HepG2 (cell line): ENCODE data around the gene CEBPE. TPM values are rescaled to one million over a fixed set of nuclear protein-coding genes. Genes with fewer than 3 reads are reported as not detected.

Source experiments
- ATAC-seq: fragments of 200-7000 bp; cut with Tn5 transposase; 3 replicates; pipeline ENCODE4 v1.9.1; 2020; ENCODE audit warnings: mild to moderate bottlenecking, moderate library complexity
- BruUV-seq: library from RNA; stranded (reverse); fragments of 400-500 nt; replicated peaks from 2 replicates; lab custom pipeline; 2021; lab: Mats Ljungman, UMichigan
- CTCF ChIA-PET: fragments of 300-600 bp; formaldehyde crosslinking; extraction: SDS; loops from one replicate; lab custom pipeline; 2021; ENCODE audit warnings: low total read pairs, inconsistent platforms, low intra/inter-chr PET ratio; lab: Yijun Ruan, JAX
- POLR2A ChIA-PET: fragments of 350-600 bp; sonication (Branson Sonifier 250); formaldehyde crosslinking; loops from one replicate; lab custom pipeline; 2020; ENCODE audit warnings: antibody characterized with exemption, inconsistent platforms; lab: Yijun Ruan, JAX
- DNase-seq: peaks from one replicate; pipeline ENCODE4 v3.0.0-alpha.2; 2015; ENCODE audit warnings: low spot score
- FAIRE-seq: peaks from 3 replicates; lab custom pipeline; 2011; peaks lifted over from hg19 to GRCh38; lab: Jason Lieb, UNC
- H2AFZ ChIP-seq: one replicate; pipeline ENCODE4 v1.6.1; 2011; ENCODE audit warnings: low read length, inconsistent platforms
- H3K27ac ChIP-seq: fragments of 300-600 bp; 3 replicates; pipeline ENCODE4 v1.8.0; 2011; ENCODE audit warnings: mixed run types, mild to moderate bottlenecking, mixed read lengths, low read length, inconsistent platforms; ENCODE audit not compliant: insufficient read depth; ENCODE audit errors: extremely low read length
- H3K27me3 ChIP-seq, 2 experiments: fragments of 200-600 bp in 1 of 2; 2 replicates in 1 of 2; 3 replicates in 1 of 2; pipeline versions ENCODE4 v1.6.0 to v1.8.0; 2011; ENCODE audit warnings: low read length in 2 of 2, mild to moderate bottlenecking in 2 of 2, moderate library complexity in 2 of 2, inconsistent platforms in 1 of 2; ENCODE audit not compliant: insufficient read depth in 2 of 2, control insufficient read depth in 1 of 2
- H3K36me3 ChIP-seq, 2 experiments: fragments of 200-600 bp in 1 of 2; replicated peaks in 1 of 2; 2 replicates in 1 of 2; 3 replicates in 1 of 2; pipeline versions ENCODE4 v1.5.1 to v1.8.0; 2011; ENCODE audit warnings: low read length in 2 of 2, inconsistent platforms in 1 of 2; ENCODE audit not compliant: insufficient read depth in 2 of 2, control insufficient read depth in 1 of 2
- H3K4me1 ChIP-seq: 2 replicates; pipeline ENCODE4 v1.5.1; 2012; ENCODE audit warnings: low read length, inconsistent platforms; ENCODE audit not compliant: insufficient read depth
- H3K4me2 ChIP-seq: 2 replicates; pipeline ENCODE4 v1.6.0; 2011; ENCODE audit warnings: low read depth, low read length, inconsistent platforms
- H3K4me3 ChIP-seq, 3 experiments: fragments of 200-600 bp in 1 of 3; sonication (generic), shearing (Covaris generic) in 1 of 3; replicated peaks in 1 of 3; 2 replicates each; pipeline ENCODE4 v1.5.1; 2011 to 2016; ENCODE audit warnings: low read length in 3 of 3, inconsistent platforms in 2 of 3, low read depth in 2 of 3, mild to moderate bottlenecking in 2 of 3, control low read depth in 1 of 3, mixed read lengths in 1 of 3; ENCODE audit not compliant: insufficient read depth in 1 of 3
- H3K79me2 ChIP-seq: one replicate; pipeline ENCODE4 v1.6.1; 2011; ENCODE audit warnings: low read length, inconsistent platforms; ENCODE audit not compliant: insufficient read depth
- H3K9ac ChIP-seq: 2 replicates; pipeline ENCODE4 v1.6.0; 2011; ENCODE audit warnings: mild to moderate bottlenecking, low read depth, low read length, inconsistent platforms; ENCODE audit not compliant: insufficient read depth
- H3K9me3 ChIP-seq: 2 replicates; pipeline ENCODE4 v1.5.1; 2012; ENCODE audit warnings: mild to moderate bottlenecking, low read length
- H4K20me1 ChIP-seq: 2 replicates; pipeline ENCODE4 v1.6.0; 2011; ENCODE audit warnings: inconsistent platforms, mild to moderate bottlenecking, low read length, moderate library complexity; ENCODE audit not compliant: insufficient read depth
- HHEX ChIP-seq: IDR thresholded peaks from 2 replicates; pipeline ENCODE4 v1.6.1; 2016; ENCODE audit warnings: control low read depth
- NBN ChIP-seq: fragments of 450-650 bp; conservative IDR thresholded peaks from 2 replicates; pipeline ENCODE4 v1.6.1; 2017
- POLR2G ChIP-seq: fragments of 200-400 bp; formaldehyde crosslinking; IDR thresholded peaks from 2 replicates; pipeline ENCODE4 v1.6.1; 2018; ENCODE audit warnings: mild to moderate bottlenecking, low read depth, low read length, moderate library complexity
- RNF219 ChIP-seq: sonication (generic); formaldehyde crosslinking; IDR thresholded peaks from 2 replicates; pipeline ENCODE4 v1.5.0; 2020; ENCODE audit warnings: mild to moderate bottlenecking, missing genetic modification reagents
- SP4 ChIP-seq: sonication (generic); formaldehyde crosslinking; IDR thresholded peaks from 2 replicates; pipeline ENCODE4 v1.8.1; 2023; ENCODE audit warnings: mild to moderate bottlenecking, missing genetic modification reagents
- ZFP41 ChIP-seq: sonication (generic); formaldehyde crosslinking; IDR thresholded peaks from 2 replicates; pipeline ENCODE4 v1.4.0; 2020; ENCODE audit warnings: mild to moderate bottlenecking, missing genetic modification reagents, borderline replicate concordance
- ZNF343 ChIP-seq: sonication (generic); formaldehyde crosslinking; IDR thresholded peaks from 2 replicates; pipeline ENCODE4 v1.4.0; 2020; ENCODE audit warnings: mild to moderate bottlenecking, missing genetic modification reagents
- ZNF605 ChIP-seq: sonication (generic); formaldehyde crosslinking; IDR thresholded peaks from 2 replicates; pipeline ENCODE4 v1.8.0; 2022; ENCODE audit warnings: mild to moderate bottlenecking, missing genetic modification reagents
- WGBS: methylation state at CpG from one replicate; pipeline ENCODE4 v1.1.6; 2017; ENCODE audit warnings: low lambda C conversion rate; 5-methylcytosine and 5-hydroxymethylcytosine counted together
- in situ Hi-C: cut with HindIII; loops from 2 replicates; pipeline ENCODE4 v1.10.0; 2017; ENCODE audit warnings: low pct_unique_long_range_greater_than_20kb; ENCODE audit not compliant: extremely low pct_ligation_motif_present
- intact Hi-C: fragments of 100-400 bp; cut with micrococcal nuclease; formaldehyde crosslinking; loops from one replicate; pipeline ENCODE4 v1.10.0; 2022; ENCODE audit not compliant: unreplicated experiment
- polyA plus RNA-seq, 8 experiments: library from polyadenylated mRNA; depleted of rRNA in 3 of 8; stranded (reverse) in 7 of 8; unstranded in 1 of 8; fragments of >200 nt; fragmentation: Illumina TruSeq in 4 of 8; extraction: Trizol in 4 of 8; gene quantifications; 2 replicates each; pipeline versions ENCODE4 v1.2.1 to v1.2.3, GENCODE V29; 2011 to 2016; ENCODE audit warnings: low read depth in 4 of 8, missing spikeins in 1 of 8, mixed read lengths in 1 of 8; ENCODE audit not compliant: insufficient read depth in 1 of 8
- total RNA-seq, 5 experiments: library from RNA; depleted of rRNA; stranded (reverse); fragments of >200 nt; fragmentation: Illumina TruSeq; extraction: Trizol; gene quantifications; 2 replicates each; pipeline ENCODE4 v1.2.3, GENCODE V29; 2016; ENCODE audit warnings: low read depth in 1 of 5

CEBPE gene
- total and polyA plus RNA-seq, 2 of the 13 experiments (the other 11 are each of a cell fraction or from before 2014, with no cell fraction given), result 0.09 to 0.11 TPM

GRCh38 chr14:23080474-23080873 lies 38.6 kb downstream of the CEBPE start:
- FAIRE-seq, result no peak
- in situ Hi-C loops (no loop called here), intact Hi-C loops (no loop called here)
- ATAC-seq, result no peak
- no peak for DNase-seq
- H3K27me3 ChIP-seq, result no peaks in the 10 kb centered on the region
- no peak overlapping the region for H3K9ac ChIP-seq
- BruUV-seq, result no TSS peak
- H3K36me3 ChIP-seq, result peaks cover 66 to 98% of the 10 kb centered on the region in 2 experiments
- WGBS, result 96% methylated on average over 1 of the region's 1 CpG
- ChIA-PET POLR2A (interaction anchor here (2.5 to 5.8 kb wide), 3 partner anchors 9 to 241 kb away, joined by 6 to 85 read pairs (median 20); partner anchors contain the start of genes ACIN1, C14orf119 and PABPN1), CTCF (interaction anchor here (4.1 kb wide), 1 partner anchor 12 kb away, joined by 20 read pairs; no protein-coding TSS in a partner anchor)
- no peak overlapping the region for H2AFZ ChIP-seq
- H3K9me3 ChIP-seq, result no peaks in the 10 kb centered on the region
- no peak overlapping the region for H3K4me3 ChIP-seq
- H3K4me2 ChIP-seq, result no peak overlapping the region
- H3K27ac ChIP-seq, result no peak overlapping the region
- no peaks in the 10 kb centered on the region for H3K4me1 ChIP-seq
- H4K20me1 ChIP-seq, result peaks cover 11% of the 10 kb centered on the region; the same call in 1 of the 2 replicates
- H3K79me2 ChIP-seq, result no peaks in the 10 kb centered on the region
- TF ChIP-seq NBN (0 out of 2 replicates have a peak, but pooled peaks have one; percentile 54), ZNF343 (no peak)

- Histone ChIP-seq H3K79me2 (no peaks in the 10 kb centered on the region), H3K27me3 (no peaks in the 10 kb centered on the region), H3K36me3 (peaks cover 65 to 98% of the 10 kb centered on the region in 2 experiments), H4K20me1 (peaks cover 9% of the 10 kb centered on the region; the same call in 1 of the 2 replicates), H3K9me3 (no peaks in the 10 kb centered on the region), H3K4me3 (no peak overlapping the region), H3K4me2 (no peak overlapping the region), H3K27ac (no peak overlapping the region), H3K9ac (no peak overlapping the region), H2AFZ (no peak overlapping the region), H3K4me1 (no peaks in the 10 kb centered on the region)
- TF ChIP-seq ZFP41 (CRISPR knock-in tag), result no peak
- no peak for TF ChIP-seq RNF219 (CRISPR knock-in tag)
- peak; percentile 4; the same call in 1 of the 2 replicates for TF ChIP-seq POLR2G
- TF ChIP-seq SP4 (CRISPR knock-in tag), result peak; percentile 44; the same call in 1 of the 2 replicates
- TF ChIP-seq ZNF605, result 0 out of 2 replicates have a peak, but pooled peaks have one; percentile 22
- 0 out of 2 replicates have a peak, but pooled peaks have one; percentile 16 for TF ChIP-seq HHEX
- DNase-seq, result no peak
- FAIRE-seq, result no peak
- ChIA-PET CTCF (interaction anchor here (4.1 kb wide), 1 partner anchor 11 kb away, joined by 20 read pairs; no protein-coding TSS in a partner anchor), POLR2A (interaction anchor here (3.7 to 5.8 kb wide), 2 partner anchors 9 to 16 kb away, joined by 20 to 85 read pairs; partner anchors contain the start of genes ACIN1 and C14orf119)
- ATAC-seq, result no peak
- intact Hi-C loops (no loop called here), in situ Hi-C loops (no loop called here)
- WGBS, result 95% methylated on average over 2 of the region's 2 CpGs
- no TSS peak for BruUV-seq
These were observed 39.3 kb downstream of the CEBPE start for GRCh38 chr14:23079716-23080115.
